GM20000 (cell line): ENCODE data around the gene KCNG4.

Source experiments
- DNase-seq: peaks from one replicate; pipeline ENCODE4 v3.0.0; 2012; ENCODE audit warnings: low spot score
- TF ChIP-seq, protein P1 (sequence below): IDR thresholded peaks from 2 replicates; pipeline ENCODE4 v1.5.1; 2012; ENCODE audit warnings: mild to moderate bottlenecking, control low read depth; ENCODE audit errors: extremely low read depth, missing control alignments

The KCNG4 gene

DNA sequence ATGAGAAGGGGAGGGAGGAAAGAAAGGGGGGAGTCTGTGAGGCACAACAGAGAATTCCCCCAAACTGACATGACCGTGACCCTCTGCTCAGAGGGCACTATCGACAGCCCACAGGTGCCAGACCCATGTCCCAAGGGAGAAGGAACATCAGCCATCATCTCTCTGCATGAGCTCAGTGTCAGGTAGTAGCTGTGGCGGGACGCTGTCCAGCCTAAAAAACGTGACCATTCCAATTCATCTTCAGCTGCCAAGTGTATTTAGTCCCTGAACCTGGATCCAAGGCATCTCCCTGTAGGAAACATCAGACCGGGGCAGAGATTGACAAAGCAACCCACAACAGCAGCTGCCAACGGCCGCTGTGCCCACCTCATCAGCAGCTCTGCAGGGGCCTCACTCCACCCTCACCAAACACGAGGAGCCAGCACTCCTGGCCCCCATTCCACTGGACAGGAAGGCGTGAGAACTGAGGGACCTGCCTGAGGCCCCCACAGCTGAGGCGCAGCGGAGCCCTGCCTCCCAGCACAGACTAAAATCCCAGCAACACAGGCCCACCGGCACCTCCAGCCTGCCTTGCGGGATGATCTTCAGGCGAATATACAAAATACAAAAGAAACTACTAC lies 61.6 kb downstream of the KCNG4 start:
- TF ChIP-seq, protein P1, sequence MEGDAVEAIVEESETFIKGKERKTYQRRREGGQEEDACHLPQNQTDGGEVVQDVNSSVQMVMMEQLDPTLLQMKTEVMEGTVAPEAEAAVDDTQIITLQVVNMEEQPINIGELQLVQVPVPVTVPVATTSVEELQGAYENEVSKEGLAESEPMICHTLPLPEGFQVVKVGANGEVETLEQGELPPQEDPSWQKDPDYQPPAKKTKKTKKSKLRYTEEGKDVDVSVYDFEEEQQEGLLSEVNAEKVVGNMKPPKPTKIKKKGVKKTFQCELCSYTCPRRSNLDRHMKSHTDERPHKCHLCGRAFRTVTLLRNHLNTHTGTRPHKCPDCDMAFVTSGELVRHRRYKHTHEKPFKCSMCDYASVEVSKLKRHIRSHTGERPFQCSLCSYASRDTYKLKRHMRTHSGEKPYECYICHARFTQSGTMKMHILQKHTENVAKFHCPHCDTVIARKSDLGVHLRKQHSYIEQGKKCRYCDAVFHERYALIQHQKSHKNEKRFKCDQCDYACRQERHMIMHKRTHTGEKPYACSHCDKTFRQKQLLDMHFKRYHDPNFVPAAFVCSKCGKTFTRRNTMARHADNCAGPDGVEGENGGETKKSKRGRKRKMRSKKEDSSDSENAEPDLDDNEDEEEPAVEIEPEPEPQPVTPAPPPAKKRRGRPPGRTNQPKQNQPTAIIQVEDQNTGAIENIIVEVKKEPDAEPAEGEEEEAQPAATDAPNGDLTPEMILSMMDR = no peak
- DNase-seq = no peak

DNA sequence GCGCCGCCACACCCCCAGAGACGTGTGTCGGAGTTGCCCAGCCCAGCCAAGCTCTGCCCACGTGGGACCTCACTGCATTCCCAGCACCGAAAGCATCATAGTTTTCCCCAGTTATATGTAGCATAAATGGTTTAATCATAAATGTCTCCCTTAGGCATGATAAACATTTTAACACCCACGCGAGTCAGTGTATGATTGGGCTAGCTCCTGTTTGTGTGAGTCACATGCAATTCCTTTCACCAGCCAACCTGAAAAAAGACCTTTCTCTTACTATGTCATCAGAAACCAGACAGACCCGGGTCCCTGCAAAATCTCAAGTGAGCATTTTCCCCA lies 62.1 kb downstream of the KCNG4 start:
- TF ChIP-seq, protein P1 = no peak
- no peak for DNase-seq

DNA sequence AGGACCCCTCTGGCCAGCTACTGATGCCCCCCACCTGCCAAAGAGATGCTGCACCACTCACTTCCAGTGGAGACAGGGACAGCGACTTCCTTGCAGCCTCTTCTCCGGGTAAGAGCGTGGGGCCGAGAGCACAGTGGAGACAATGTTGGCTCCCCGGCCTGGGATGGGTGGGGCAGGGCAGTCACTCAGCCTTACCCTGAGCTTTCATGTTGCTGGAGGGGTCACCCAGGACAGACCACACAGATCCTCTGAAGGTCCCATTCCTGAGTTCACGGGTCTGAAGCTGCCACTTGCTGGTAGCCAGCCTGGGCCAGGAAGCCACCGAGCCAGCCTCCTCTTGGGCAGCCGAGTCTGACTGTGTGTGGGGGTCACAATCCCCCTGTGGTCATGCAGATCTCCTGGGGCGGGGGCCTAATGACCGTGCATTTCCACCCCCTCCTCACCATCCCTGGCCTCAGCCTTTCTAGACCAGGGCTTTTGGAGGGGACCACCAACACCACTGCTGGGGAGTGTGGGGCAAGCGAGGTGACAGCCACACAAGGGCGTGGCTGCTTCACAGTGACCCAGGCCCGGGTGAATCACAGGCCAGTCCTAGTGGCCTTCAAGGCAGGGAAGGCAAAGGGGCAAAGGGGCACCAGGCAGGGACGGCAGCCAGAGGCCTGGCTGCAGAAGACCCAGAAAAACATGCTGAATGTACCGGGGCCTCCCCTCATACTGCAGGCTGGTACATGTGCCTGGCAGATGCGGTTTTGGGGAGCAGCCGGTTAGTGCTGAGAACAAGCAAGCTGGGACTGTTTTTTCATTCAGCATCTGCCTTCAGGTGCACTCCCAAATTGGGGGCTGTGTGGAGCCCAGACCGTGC lies 63.4 kb downstream of the KCNG4 start:
- peak; percentile 20 for DNase-seq
- TF ChIP-seq, protein P1 = no peak

DNA sequence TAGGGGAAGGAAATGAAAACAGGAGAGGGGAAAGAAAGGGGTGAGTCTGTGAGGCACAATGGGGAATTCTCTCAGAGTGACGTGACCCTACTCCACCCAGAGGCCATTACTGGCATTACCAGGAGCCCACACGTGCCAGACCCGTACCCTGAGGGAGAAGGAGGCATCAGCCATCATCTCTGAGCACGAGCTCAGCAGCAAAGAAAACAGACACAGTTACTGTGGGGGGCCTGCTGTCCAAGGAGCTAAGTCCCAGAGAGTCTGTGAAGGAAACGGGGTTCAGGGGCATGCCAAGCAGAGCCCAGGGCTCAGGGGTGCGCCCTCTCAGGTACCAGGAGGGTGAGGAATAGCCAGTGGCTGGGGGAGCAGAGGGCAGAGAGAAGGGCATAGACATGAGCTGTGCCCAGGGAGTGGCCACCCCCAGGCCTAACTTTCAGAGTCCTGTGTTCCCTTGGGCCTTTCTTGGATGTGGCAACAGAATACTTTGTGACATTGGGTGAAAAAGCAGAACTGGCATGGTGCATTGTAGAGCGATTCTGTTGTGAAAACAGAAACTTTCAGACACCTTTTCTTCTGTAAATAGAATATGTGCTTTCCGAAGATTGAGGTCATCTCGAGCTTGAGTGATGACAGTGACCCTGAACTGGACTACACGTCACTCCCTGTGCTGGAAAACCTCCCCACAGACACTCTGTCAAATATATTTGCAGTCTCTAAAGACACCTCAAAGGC lies 64.3 kb downstream of the KCNG4 start:
- TF ChIP-seq, protein P1 = peak; percentile 75
- peak; percentile 66 for DNase-seq

DNA sequence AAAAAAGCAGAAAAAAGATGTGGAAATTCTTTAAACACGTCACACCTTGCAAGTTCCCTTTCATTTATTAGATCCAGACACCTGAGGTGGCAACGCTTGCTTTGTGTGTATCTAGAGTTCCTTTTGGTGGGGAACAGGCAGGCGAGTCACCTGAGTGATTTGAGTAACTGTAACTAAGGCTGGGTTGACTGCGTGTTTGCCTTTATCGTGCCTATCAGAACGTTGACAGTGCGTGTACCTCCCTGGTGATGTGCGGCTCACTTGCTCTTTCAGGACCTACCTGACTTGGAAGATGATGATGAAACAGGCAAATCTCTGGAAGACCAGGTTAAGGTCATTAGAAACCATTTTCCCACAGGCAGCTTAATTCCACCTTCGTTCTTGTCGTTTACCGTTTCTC lies 65.4 kb downstream of the KCNG4 start:
- DNase-seq = no peak
- TF ChIP-seq, protein P1 = no peak

DNA sequence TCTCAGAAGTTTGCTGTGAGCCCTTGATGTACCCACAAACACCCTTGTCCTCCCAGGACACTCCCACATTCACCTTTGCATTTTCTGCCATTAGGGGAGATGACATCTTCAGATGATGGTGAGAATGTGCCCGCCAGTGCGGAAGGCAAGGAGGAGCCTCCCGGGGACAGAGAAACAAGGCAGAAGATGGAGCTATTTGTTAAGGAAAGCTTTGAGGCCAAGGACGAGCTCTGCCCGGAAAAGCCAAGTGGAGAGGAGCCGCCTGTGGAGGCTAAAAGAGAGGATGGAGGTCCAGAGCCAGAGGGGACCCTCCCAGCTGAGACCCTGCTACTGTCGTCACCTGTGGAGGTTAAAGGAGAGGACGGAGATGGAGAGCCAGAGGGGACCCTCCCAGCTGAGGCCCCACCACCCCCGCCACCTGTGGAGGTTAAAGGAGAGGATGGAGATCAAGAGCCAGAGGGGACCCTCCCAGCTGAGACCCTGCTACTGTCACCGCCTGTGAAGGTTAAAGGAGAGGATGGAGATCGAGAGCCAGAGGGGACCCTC lies 70.0 kb downstream of the KCNG4 start:
- TF ChIP-seq, protein P1 = no peak

More for the DNA sequence above, 70.0 kb downstream of the KCNG4 start:
- DNase-seq = no peak
